NCI-H2171 treated with DMSO at 0.1 percent for 48 hours (cell line): ENCODE measurements around the gene OR51B4.
"Not testable (repeated sequence)": the region's sequence is repeated elsewhere in the genome, so short reads cannot be mapped to it uniquely, and the experiment has no call there.

Experiments
- DNase-seq: peaks from one replicate; lab custom pipeline; 2025; lab: John Stamatoyannopoulos, UW

The OR51B4 gene

GRCh38 chr11:5272395-5273017 lies 29.2 kb downstream of the OR51B4 start:
- no peak for DNase-seq

DNA sequence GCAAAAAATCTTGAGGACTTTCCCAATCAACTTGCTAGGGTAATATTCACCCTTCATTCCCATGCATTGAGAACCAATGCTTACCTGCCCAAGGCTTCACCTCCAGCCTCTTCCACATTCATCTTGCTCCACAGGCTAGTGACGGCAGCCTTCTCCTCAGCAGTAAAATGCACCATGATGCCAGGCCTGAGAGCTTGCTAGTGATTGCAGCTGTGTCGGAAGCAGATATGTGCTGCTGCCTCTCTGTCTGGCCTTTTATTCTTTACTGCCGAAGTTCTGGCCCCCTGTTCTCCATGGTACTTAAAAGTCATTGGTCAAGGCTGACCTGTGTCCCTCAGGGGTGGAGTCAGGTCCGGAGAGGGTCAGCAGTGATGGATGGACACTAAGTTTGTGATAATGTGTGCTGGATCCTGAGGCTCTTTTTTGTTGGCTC lies 32.0 kb downstream of the OR51B4 start, which contains the start of gene HBE1:
HBE1 (minus strand) TSS at position 231 of the 433 bp plus-strand sequence; CDS start at position 176, 55 bp downstream.
- no peak for DNase-seq

- DNase-seq, result no peak
Observed at GRCh38 chr11:5267033-5267563, 34.6 kb downstream of the OR51B4 start.

DNA sequence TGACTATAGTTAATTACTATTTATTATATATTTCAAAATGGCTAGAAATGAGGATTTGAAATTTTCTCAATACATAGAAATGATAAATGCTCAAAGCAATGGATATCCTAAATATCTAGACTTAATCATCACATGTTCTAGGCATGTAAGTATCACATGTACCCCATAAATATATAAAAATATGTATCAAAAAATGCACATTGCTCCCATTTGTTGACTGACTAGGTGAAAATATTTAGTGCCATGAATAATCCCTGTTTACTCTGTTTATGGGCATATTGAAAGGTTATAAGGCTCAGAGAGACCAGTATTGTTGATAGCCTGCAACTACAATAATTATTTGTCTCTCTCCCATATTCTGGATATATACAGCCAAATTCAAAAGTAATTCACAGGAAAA lies 35.1 kb downstream of the OR51B4 start:
- no peak for DNase-seq

- no peak for DNase-seq
Observed at GRCh38 chr11:5265832-5266231, 35.9 kb downstream of the OR51B4 start.

DNA sequence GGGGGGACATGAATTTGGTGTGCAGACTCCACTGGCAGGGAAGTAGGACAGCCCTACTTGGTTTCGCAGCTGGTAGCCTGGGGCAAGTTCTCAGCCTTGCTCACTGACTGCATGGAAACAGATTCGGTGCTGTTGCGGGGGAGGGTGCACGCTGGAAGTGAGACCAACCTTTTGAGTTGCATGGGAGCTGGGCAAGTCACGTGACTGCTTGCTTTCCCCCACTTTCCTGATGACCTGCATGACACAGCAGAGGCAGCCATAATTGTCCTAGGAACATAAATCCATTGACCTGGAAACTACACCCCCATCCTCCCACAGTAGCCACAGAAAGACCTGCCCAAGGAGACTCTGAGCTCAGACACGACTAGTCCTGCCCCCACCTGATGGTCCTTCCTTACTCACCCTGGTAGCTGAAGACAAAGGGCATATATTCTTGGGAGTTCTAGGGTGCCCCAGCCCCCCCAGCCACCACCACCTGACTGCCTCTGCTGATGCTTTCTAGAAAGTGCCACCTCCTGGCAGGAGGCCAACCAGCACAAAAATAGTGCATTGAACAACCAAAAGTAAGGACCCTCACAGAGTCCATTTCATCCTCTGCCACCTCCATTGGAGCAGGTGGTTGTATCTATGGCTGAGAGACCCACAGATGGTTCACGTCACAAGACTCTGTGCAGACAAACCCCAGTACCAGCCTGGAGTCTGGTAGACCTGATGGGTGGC lies 43.0 kb downstream of the OR51B4 start:
- DNase-seq, result no peak

DNA sequence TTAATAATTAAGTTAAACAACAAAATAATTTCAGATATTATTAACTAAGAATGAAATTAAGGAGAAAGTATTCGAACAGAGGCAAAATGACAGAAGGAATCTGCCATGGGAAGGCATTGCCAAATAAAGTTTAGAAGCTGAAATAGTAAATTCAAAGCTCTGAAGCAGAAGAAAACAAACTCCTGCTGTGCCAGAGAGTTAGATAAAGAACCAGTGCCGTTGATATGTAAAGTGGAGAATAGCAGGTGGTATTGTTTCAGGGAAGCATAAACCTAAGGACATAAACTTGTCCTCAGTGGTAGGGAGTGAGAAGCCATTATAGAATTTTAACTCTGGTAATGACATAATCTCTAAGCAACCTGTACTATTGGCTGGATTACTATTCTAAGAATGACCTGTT lies 44.5 kb downstream of the OR51B4 start:
- no peak for DNase-seq

- DNase-seq, result not testable (repeated sequence)
Observed at GRCh38 chr11:5254646-5255413, 46.9 kb downstream of the OR51B4 start, which contains the start of gene HBG2. TSS of gene HBG2 (minus strand) at chr11:5254781. CDS start at chr11:5254728, 53 bp downstream.

GRCh38 chr11:5254023-5254422 lies 47.7 kb downstream of the OR51B4 start:
- DNase-seq, result not testable (repeated sequence)

- DNase-seq, result not testable (repeated sequence)
Observed at GRCh38 chr11:5253440-5253839, 48.3 kb downstream of the OR51B4 start.

- no peak for DNase-seq
Observed at GRCh38 chr11:5252919-5253265, 48.9 kb downstream of the OR51B4 start.

DNA sequence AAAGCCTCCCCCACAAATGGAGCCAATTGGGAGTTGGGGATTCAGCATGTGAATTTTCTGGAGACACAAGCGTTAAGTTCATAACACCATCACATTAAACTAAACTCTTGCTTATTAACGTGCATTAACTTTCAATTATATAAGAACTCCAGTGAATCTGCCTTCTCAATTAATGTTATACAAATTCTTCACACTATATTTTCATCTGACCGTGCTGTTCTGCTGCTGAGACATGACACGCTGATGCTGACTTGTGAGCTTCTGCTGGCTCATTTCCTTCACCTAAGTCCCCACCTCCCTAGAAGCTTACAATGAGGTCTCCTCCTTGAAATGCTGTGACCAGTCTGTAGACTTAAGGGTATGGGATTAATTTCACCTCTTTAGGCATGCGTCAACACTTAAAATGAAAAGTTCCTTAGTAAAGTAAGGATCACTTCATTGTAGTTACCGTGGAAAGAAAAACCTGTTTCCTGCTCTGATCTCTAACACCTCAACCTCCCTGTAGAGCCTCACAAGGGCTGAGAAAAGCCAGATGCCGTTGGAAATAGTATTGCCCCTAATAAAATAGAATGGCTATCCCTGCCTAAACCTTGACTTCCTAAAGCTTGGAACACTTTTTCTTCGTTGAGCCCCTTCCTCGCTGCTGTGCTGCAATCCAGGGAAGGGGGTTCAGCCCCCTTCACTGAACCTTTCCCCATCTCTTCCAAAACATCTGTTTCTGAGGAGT lies 49.4 kb downstream of the OR51B4 start:
- no peak for DNase-seq

DNA sequence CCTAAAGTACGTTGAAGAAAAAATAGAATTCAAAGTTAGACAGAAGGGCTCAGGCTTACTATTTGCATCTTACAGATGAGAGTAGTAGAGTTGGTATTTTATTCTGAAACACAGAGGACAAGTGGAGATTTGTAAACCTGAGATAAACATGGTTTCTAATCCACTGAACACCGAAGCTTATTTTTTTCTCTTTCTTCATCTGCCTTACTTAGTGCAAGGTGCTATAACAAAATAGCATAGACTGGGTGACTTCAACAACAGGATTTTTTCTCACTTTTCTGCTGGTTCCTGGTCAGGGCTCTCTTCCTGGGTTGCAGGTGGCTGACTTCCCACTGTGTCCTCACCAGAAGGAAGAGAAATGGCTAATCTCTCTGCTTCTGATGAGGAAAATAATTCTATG lies 50.0 kb downstream of the OR51B4 start:
- no peak for DNase-seq
